OCI-LY1 (cell line): Measurements from ENCODE around the gene CNTNAP5.

Experiments used
- H2AFZ ChIP-seq: fragments of 200-600 bp; sonication (generic), shearing (Covaris generic); 2 replicates; pipeline ENCODE4 v1.6.0; 2014; ENCODE audit warnings: antibody characterized with exemption, mild to moderate bottlenecking, low read length
- H3F3A ChIP-seq: fragments of 200-600 bp; sonication (generic), shearing (Covaris generic); 2 replicates; pipeline ENCODE4 v1.6.0; 2014; ENCODE audit warnings: mild to moderate bottlenecking, antibody characterized with exemption, low read length, moderate library complexity; ENCODE audit not compliant: insufficient read depth
- H3K27ac ChIP-seq: fragments of 200-600 bp; sonication (generic); 2 replicates; pipeline ENCODE4 v1.5.1; 2014; ENCODE audit warnings: low read length, mixed run types, mild to moderate bottlenecking, low read depth; ENCODE audit not compliant: poor library complexity, severe bottlenecking
- H3K27me3 ChIP-seq: fragments of 200-600 bp; sonication (generic); 2 replicates; pipeline ENCODE4 v1.6.0; 2014; ENCODE audit warnings: antibody characterized with exemption, mild to moderate bottlenecking, low read length, moderate library complexity; ENCODE audit not compliant: insufficient read depth
- H3K36me3 ChIP-seq: fragments of 200-600 bp; sonication (generic); 2 replicates; pipeline ENCODE4 v1.6.1; 2014; ENCODE audit warnings: mild to moderate bottlenecking, antibody characterized with exemption, low read length, moderate library complexity, mixed read lengths; ENCODE audit not compliant: insufficient read depth
- H3K4me1 ChIP-seq: fragments of 200-600 bp; sonication (generic); 2 replicates; pipeline ENCODE4 v1.5.1; 2014; ENCODE audit warnings: mild to moderate bottlenecking, low read length, moderate library complexity; ENCODE audit not compliant: insufficient read depth, severe bottlenecking
- H3K4me2 ChIP-seq: fragments of 200-600 bp; sonication (generic), shearing (Covaris generic); 2 replicates; pipeline ENCODE4 v1.6.1; 2014; ENCODE audit warnings: low read length
- H3K4me3 ChIP-seq: fragments of 200-600 bp; sonication (generic); 2 replicates; pipeline ENCODE4 v1.5.1; 2014; ENCODE audit warnings: low read length, low read depth, mild to moderate bottlenecking, mixed read lengths; ENCODE audit not compliant: poor library complexity, severe bottlenecking
- H3K79me2 ChIP-seq: fragments of 200-600 bp; shearing (Covaris generic); 2 replicates; pipeline ENCODE4 v1.6.1; 2016; ENCODE audit warnings: mixed run types, low read length, mixed read lengths; ENCODE audit not compliant: insufficient read depth
- H3K9ac ChIP-seq: fragments of 200-600 bp; sonication (generic), shearing (Covaris generic); 2 replicates; pipeline ENCODE4 v1.6.1; 2014; ENCODE audit warnings: mild to moderate bottlenecking, low read length, mixed read lengths
- H3K9me2 ChIP-seq: fragments of 200-600 bp; sonication (generic), shearing (Covaris generic); 2 replicates; pipeline ENCODE4 v1.6.1; 2014; ENCODE audit warnings: low read depth, mild to moderate bottlenecking, low read length, mixed read lengths
- H3K9me3 ChIP-seq: fragments of 200-600 bp; shearing (Covaris generic); 2 replicates; pipeline ENCODE4 v1.6.1; 2014; ENCODE audit warnings: low read length, mixed read lengths
- H4K20me1 ChIP-seq: fragments of 200-600 bp; sonication (generic), shearing (Covaris generic); 2 replicates; pipeline ENCODE4 v1.6.0; 2016; ENCODE audit warnings: mild to moderate bottlenecking, low read length; ENCODE audit not compliant: insufficient read depth
- CTCF ChIP-seq: fragments of 200-600 bp; sonication (generic), shearing (Covaris generic); IDR thresholded peaks from 2 replicates; pipeline ENCODE4 v1.5.1; 2017; ENCODE audit warnings: mild to moderate bottlenecking, antibody characterized with exemption, low read length, moderate library complexity, mixed read lengths
- EZH2 ChIP-seq: fragments of 200-600 bp; sonication (generic), shearing (Covaris generic); IDR thresholded peaks from 2 replicates; pipeline ENCODE4 v1.8.0; 2017; ENCODE audit warnings: borderline replicate concordance, mixed run types, mild to moderate bottlenecking, antibody characterized with exemption, low read length, moderate library complexity, mixed read lengths

The CNTNAP5 gene

GRCh38 chr2:124664363-124664762 lies 639.3 kb downstream of the CNTNAP5 start:
- Histone ChIP-seq H3K9me2 (no peaks in the 10 kb centered on the region), H3K4me3 (no peak overlapping the region), H3K9me3 (no peaks in the 10 kb centered on the region), H3K4me2 (no peak overlapping the region), H3K27me3 (no peaks in the 10 kb centered on the region), H3K27ac (no peak overlapping the region), H4K20me1 (no peaks in the 10 kb centered on the region), H3K4me1 (no peaks in the 10 kb centered on the region), H3K79me2 (no peaks in the 10 kb centered on the region), H3F3A (no peaks in the 10 kb centered on the region), H3K36me3 (no peaks in the 10 kb centered on the region), H2AFZ (no peak overlapping the region), H3K9ac (no peak overlapping the region)
- no peak for TF ChIP-seq EZH2
- no peak for TF ChIP-seq CTCF

GRCh38 chr2:124666976-124667375 lies 641.9 kb downstream of the CNTNAP5 start:
- TF ChIP-seq CTCF (no peak), EZH2 (no peak)
- H3K79me2 ChIP-seq, result no peaks in the 10 kb centered on the region

GRCh38 chr2:124668161-124668560 lies 643.1 kb downstream of the CNTNAP5 start:
- TF ChIP-seq EZH2 (no peak), CTCF (no peak)
- Histone ChIP-seq H3K9ac (no peak overlapping the region), H3K4me1 (no peaks in the 10 kb centered on the region), H3K9me3 (no peaks in the 10 kb centered on the region), H3F3A (no peaks in the 10 kb centered on the region), H3K4me3 (no peak overlapping the region), H3K36me3 (no peaks in the 10 kb centered on the region), H3K79me2 (no peaks in the 10 kb centered on the region), H3K9me2 (no peaks in the 10 kb centered on the region), H3K27ac (no peak overlapping the region), H2AFZ (no peak overlapping the region), H3K27me3 (no peaks in the 10 kb centered on the region), H3K4me2 (no peak overlapping the region), H4K20me1 (no peaks in the 10 kb centered on the region)

More at GRCh38 chr2:124666976-124667375, 641.9 kb downstream of the CNTNAP5 start:
- Histone ChIP-seq H3K27ac (no peak overlapping the region), H2AFZ (no peak overlapping the region), H3K9me3 (no peaks in the 10 kb centered on the region), H3K27me3 (no peaks in the 10 kb centered on the region), H3K36me3 (no peaks in the 10 kb centered on the region), H3K4me3 (no peak overlapping the region), H3K9ac (no peak overlapping the region), H3K9me2 (no peaks in the 10 kb centered on the region), H3K4me2 (no peak overlapping the region), H3F3A (no peaks in the 10 kb centered on the region), H4K20me1 (no peaks in the 10 kb centered on the region), H3K4me1 (no peaks in the 10 kb centered on the region)
